ENCODE data around the gene SUSD1.

DNA sequence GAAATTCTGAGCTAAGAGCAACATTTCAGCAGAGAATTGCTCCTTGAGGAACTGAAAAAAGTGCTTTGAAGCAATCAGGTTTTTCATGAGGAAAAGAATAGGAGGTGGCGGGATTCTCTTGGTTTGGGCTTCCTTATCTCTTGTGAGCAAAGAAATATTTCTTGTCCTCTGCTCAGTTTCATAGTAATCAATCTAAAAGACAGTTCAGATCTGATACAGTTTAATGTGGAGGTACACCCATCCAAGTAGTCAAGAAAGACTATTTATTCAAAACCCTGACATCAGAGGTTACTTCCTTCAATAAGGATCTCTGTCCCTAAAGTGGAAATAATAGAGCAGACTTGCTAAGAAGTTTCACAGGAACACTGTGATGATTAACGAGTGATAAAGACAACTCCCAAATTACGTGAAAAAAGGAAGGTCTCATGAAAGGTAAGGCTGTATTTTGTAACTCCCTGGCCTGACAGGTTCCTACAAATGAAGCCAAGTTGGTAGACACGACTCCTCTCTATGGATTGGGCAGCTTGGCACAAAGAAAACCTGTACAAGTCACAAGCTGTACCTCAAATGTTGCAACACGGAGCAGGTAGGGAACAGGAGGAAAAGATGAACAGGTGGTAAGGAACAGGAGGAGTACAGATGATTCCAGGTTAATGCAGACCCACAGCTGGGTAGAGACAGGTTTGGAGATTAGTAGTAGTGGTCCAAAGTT, 94.1 kb downstream of the SUSD1 start:
- TF ChIP-seq ZC3H10 (CRISPR knock-in tag; IDR thresholded peaks at IDR 0.05) (no peak), ZFP30 (CRISPR knock-in tag; IDR thresholded peaks at IDR 0.05) (no peak), ZNF8 (CRISPR knock-in tag; IDR thresholded peaks at IDR 0.05) (no peak)
- TF ChIP-seq, protein P1, sequence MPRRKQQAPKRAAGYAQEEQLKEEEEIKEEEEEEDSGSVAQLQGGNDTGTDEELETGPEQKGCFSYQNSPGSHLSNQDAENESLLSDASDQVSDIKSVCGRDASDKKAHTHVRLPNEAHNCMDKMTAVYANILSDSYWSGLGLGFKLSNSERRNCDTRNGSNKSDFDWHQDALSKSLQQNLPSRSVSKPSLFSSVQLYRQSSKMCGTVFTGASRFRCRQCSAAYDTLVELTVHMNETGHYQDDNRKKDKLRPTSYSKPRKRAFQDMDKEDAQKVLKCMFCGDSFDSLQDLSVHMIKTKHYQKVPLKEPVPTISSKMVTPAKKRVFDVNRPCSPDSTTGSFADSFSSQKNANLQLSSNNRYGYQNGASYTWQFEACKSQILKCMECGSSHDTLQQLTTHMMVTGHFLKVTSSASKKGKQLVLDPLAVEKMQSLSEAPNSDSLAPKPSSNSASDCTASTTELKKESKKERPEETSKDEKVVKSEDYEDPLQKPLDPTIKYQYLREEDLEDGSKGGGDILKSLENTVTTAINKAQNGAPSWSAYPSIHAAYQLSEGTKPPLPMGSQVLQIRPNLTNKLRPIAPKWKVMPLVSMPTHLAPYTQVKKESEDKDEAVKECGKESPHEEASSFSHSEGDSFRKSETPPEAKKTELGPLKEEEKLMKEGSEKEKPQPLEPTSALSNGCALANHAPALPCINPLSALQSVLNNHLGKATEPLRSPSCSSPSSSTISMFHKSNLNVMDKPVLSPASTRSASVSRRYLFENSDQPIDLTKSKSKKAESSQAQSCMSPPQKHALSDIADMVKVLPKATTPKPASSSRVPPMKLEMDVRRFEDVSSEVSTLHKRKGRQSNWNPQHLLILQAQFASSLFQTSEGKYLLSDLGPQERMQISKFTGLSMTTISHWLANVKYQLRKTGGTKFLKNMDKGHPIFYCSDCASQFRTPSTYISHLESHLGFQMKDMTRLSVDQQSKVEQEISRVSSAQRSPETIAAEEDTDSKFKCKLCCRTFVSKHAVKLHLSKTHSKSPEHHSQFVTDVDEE (CRISPR knock-in tag; IDR thresholded peaks at IDR 0.05): no peak
